ENCODE measurements around the gene CYP4F3. TPM values are rescaled to one million over a fixed set of nuclear protein-coding genes. Genes with fewer than 3 reads are reported as not detected.
"Not testable (repeated sequence)": the region's sequence is repeated elsewhere in the genome, so short reads cannot be mapped to it uniquely, and the experiment has no call there.

The CYP4F3 gene, protein sequence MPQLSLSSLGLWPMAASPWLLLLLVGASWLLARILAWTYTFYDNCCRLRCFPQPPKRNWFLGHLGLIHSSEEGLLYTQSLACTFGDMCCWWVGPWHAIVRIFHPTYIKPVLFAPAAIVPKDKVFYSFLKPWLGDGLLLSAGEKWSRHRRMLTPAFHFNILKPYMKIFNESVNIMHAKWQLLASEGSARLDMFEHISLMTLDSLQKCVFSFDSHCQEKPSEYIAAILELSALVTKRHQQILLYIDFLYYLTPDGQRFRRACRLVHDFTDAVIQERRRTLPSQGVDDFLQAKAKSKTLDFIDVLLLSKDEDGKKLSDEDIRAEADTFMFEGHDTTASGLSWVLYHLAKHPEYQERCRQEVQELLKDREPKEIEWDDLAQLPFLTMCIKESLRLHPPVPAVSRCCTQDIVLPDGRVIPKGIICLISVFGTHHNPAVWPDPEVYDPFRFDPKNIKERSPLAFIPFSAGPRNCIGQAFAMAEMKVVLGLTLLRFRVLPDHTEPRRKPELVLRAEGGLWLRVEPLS
- 1.3 TPM for total RNA-seq
- long read RNA-seq: 0 reads

DNA sequence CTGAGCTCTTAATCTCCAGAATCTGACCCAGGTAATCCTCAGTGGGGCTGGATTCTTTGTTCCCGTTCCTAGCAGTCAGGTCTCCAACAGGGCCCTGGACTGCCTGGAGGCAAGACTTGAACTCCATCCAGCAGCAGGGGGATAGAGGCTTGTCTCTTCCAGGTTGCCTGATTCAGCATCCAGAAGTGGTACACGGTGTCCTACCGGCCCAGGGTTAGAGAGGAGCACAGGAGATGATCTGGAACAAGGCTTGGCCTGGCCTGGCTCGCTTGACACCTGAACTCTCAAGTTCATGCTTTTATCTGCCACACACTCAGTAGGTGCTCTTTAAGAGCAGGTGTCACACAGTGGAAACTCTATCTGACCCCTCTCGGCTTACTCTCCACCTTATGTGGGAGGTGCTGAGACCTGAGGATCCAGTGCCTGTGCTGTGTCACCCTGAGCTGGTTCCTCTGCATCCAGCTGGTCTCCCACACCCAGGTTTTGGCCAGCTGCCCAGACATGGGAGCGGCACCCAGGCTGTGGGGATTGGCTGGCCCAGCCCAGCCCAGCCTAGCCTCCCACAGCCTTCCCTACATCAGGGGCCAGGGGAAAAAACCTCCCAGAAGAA is at the start of gene CYP4F3:
CYP4F3 (plus strand) TSS at position 604 of the 610 bp plus-strand sequence. CDS start 519 bp downstream, outside the sequence.
- DNase-seq (ENCODE audit: low spot score): no peak

DNA sequence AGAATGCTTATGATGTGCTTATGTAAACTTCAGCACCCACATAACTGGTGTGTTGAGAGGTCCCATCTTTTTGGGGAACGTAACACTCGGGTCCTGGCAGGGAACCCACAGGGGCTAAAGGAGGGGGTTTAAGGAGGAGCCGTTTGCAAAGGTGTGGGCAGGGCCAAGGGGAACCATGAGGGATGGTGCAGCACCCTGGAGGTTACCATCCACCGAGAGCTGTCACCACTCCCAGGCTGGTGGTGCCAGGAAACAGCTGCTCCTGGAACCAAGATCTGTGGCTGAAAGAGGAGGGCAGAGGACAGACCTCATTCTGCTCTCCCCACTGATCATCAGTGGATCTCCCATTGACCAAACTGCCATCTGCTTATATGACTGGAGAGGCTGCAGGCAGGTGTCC is 48.9 kb upstream of the CYP4F3 start:
- DNase-seq (ENCODE audit: low spot score): no peak

DNA sequence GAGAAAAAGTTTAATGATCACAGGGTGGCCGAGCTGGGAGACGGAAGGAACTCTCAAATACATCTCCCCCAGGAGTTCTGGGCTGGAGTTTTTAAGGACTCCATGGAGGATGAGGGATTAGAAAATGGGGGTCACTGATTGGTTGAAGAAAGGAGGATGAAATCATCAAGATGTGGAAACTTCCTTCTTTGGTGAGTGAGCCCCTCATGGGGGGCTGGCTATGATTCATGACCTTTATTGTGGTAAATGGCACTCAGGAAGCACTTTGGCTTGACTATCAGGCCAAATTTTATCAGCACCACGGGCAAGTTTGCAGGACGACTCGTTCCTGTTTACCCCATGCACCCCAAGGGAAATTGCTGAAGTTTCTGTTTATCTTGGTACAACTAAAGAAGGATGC is 48.2 kb upstream of the CYP4F3 start:
- DNase-seq (ENCODE audit: low spot score): not testable (repeated sequence)

DNA sequence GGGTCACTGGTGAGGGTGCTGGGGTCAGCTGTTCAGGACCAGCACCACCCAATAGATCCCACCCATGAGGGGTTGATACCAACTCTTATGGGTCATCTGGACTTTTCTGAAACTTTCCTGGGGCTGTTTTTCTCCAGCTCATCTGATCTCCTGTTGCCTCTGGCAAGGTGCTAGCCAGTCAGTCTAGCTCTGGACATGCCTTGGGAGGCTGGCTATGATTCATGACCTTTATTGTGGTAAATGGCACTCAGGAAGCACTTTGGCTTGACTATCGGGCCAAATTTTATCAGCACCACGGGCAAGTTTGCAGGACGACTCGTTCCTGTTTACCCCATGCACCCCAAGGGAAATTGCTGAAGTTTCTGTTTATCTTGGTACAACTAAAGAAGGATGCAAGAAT is 46.9 kb upstream of the CYP4F3 start:
- DNase-seq (ENCODE audit: low spot score): not testable (repeated sequence)

DNA sequence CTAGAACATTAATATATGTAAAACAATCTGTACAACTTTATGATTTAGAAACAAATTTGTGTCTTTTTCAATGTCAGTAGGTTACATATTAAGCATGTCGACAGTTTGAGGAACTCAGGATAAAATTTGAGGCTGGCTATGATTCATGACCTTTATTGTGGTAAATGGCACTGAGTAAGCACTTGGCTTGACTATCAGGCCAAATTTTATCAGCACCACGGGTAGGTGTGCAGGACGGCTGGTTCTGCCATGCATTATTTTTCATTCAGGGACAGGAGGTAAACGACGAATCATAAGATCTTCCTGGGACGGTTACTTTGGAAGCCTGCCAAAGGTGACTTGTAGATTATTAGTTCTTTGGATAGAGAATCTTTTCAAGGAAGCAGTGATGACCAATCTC is 45.6 kb upstream of the CYP4F3 start:
- no peak for DNase-seq (ENCODE audit: low spot score)

DNA sequence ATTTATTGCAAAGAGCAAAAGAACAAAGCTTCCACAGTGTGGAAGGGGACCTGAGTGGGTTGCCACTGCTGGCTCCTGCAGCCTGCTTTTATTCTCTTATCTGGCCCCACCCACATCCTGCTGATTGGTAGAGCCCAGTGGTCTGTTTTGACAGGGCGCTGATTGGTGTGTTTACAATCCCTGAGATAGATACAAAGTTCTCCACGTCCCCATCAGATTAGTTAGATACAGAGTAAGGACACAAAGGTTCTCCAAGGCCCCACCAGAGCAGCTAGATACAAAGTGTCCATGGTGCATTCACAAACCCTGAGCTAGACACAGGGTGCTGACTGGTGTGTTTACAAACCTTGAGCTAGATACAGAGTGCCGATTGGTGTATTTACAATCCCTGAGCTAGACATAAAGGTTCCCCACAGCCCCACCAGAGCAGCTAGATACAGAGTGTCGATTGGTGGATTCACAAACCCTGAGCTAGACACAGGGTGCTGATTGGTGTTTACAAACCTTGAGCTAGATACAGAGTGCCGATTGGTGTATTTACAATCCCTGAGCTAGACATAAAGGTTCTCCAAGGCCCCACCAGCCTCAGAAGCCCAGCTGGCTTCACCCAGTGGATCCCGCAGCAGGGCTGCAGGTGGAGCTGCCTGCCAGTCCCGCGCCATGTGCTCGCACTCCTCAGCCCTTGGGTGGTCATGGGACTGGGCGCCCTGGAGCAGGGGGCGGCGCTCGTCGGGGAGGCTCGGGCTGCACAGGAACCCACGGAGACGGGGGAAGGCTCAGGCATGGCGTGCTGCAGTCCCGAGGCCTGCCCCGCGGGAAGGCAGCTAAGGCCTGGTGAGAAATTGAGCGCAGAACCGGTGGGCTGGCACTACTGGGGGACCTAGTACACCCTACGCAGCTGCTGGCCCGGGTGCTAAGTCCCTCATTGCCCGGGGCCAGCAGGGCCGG is 32.4 kb upstream of the CYP4F3 start:
- DNase-seq (ENCODE audit: low spot score): not testable (repeated sequence)

DNA sequence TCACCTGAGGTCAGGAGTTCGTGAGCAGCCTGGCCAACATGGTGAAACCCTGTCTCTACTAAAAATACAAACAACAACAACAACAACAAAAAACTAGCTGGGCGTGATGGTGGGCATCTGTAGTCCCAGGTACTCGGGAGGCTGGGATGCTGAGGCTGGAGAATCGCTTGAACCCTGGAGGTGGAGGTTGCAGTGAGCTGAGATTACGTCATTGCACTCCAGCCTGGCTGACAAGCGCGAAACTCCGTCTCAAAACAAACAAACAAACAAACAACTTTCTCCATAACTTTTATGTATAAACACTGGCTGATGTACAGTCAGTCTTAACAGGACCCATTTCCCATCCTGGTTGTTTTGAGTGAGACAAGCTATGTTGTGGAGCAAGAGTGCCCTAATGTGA is 31.4 kb upstream of the CYP4F3 start:
- DNase-seq (ENCODE audit: low spot score): no peak

DNA sequence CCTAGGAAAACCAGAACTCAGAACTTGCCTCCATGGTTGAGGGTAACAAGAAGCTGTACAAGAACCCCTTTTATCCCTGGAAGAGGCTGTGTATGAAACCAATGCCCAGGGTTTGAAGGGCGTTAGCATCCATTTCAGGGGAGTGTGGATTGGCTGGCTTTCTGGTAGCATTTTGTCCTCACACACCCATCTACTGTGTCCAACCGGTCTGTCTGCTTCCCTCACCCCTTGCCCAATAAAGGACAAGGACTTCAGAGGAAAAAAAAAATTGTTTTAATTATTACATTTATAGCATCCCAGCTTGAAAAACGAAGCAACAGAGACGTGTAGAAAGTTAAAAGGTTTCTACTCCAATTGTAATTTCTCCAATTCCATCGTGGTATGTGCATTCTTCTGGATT is 28.4 kb upstream of the CYP4F3 start:
- DNase-seq (ENCODE audit: low spot score): no peak

DNA sequence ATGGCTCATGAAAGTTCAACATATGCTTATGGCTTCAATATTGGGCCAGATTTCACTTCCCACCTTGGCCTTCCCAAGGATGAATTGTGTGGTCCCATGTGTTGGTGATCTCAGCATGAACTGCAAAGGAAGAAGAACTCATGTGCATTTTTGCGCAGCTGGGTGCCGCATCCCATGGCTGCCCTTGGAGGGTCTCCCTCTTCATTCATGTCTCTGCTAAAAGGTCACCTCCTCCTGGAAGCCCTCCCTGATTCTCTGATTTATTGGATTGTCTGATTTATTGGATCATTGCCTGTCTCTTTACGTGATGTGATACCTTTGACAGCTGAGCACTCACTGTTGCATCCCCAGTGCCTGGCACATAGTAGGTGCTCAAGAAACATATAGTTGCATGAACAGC is 27.4 kb upstream of the CYP4F3 start:
- no peak for DNase-seq (ENCODE audit: low spot score)

DNA sequence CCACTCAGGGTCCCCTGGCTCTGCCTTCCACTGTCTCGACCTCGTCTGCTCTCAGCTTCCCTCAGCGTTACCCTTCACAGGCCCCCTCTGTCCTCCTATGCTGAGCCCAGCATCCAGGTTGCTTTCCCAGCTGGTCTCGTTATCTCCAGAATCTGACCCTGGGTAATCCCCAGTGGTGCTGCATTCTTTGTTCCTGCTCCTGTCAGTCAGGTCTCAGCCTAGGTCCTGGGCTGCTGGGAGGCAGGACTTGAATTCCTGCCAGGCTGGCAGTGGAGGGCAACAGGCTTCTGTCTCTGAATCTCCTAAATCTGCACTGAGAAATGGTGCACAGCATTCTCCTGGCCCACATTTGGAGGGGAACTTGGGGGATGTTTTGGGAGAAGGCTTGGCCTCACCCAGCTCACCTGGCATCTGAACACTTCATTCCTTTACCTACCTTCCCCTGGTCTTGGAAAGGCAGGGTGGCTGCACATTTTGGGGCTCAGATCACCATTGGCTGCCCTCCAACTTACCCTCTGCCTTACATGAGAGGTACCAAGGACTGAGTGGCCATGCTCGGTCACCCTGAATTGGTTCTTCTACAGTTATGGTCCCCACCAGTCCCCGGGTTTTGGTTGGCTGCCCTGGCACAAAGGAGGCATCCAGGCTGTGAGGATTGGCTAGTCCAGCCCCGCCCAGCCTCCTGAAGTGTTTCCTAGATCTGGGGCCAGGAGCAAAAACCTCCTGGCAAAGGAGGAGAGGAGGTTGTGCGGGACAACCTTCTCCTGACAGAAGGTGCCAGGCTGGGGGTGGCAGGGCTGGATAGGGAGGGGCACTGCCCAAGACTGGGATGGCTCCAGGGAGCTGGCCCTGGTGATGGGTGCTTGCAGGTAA is 26.0 kb upstream of the CYP4F3 start, which contains the start of gene CYP4F8:
CYP4F8 (plus strand) TSS at position 712 of the 873 bp plus-strand sequence. CDS start 399 bp downstream, outside the sequence.
- DNase-seq (ENCODE audit: low spot score): no peak

DNA sequence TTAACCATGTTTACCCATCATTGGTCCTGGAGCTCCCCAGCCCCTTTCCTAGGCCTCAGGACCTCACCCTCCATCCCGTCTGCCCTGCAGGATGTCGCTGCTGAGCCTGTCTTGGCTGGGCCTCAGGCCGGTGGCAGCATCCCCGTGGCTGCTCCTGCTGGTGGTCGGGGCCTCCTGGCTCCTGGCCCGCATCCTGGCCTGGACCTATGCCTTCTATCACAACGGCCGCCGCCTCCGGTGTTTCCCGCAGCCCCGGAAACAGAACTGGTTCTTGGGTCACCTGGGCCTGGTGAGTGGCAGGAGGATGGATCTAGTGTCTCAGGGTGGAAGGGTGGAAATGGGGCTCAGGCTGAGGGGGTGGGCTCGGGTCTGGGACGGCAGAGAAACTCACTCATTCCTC is 25.2 kb upstream of the CYP4F3 start:
- DNase-seq (ENCODE audit: low spot score): no peak

DNA sequence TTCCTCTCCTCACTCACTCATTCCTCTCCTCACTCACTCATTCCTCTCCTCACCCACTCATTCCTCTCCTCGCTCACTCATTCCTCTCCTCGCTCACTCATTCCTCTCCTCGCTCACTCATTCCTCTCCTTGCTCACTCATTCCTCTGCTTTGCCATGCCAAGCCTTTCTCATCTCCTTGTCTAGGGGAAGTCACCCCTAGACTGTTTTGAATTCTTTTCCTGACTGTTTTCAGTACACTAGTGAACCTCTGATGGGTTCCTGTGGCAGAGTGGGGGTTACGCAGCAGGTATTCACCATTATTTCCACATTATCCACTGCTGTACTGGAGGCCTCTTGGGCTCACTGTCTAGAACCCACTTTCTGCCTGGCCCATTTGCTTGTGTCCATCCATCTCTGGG is 24.5 kb upstream of the CYP4F3 start:
- DNase-seq (ENCODE audit: low spot score): no peak

DNA sequence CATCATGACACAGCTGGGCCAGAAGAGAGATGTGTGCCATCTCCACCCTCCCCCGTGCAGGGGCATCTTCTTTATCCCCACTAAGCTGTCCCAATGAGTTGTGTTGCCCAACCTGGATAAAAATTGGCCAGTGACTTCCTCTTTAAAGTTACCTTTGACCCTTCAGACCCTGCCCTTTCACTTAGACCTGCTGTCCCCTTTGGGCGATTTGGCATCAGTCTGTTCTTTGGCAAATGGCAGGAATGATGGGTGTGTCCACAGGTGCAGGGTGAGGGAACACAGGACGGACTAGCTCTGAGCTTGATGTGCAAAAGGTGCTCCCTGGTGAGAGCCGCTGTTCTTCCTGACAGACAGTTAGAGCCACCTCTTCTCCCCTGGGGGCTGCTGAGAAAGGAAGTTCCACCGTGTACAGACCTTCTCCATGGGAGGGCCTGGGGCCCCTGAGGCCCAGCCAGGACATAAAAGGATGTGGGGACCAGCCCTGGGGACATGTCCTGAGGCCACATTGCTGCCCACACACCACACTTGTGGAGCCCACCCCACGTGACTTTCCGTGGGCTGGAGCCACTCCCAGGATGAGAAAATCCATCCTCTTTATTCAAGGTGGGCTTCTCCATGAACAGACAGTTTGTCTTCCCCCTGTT is 23.9 kb upstream of the CYP4F3 start:
- no peak for DNase-seq (ENCODE audit: low spot score)

DNA sequence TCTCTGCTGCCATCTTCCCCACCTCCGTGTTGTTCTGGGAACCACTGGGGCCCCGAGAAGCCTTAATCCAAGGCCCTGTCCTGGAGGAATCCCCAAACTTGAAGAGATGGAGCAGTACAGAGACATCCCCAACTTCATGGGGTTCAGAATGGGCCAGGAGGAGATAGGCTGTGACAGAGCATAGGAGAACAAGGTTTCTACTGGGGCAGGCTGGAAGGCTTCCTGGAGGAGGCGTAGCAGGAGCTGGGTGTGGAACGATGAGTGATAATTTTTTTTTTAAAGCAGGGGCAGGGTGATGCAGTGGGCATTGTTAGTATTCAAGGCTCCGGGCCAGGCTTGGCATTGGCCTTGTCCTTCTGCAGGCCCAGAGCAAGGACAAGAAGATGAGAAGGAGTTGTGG is 22.4 kb upstream of the CYP4F3 start:
- no peak for DNase-seq (ENCODE audit: low spot score)

DNA sequence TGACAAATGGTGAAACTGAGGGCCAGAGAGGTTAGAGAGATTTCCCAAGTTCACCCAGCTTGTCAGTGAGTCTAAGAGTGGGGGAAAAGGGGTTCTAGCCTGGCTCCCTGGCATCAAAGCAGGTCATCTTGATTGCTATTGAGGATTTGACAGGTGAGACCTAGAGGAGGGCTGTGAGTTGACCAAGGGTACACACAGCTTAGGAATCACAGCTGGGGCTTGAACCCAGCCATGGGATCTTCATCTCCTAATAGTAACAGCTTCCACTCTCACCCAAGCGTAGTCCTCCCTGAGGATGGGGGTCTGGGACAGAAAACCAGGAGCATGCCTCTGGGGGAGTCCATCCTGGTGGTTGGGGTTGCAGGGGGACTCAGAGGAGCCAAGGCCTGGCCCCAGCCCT is 18.9 kb upstream of the CYP4F3 start:
- no peak for DNase-seq (ENCODE audit: low spot score)

DNA sequence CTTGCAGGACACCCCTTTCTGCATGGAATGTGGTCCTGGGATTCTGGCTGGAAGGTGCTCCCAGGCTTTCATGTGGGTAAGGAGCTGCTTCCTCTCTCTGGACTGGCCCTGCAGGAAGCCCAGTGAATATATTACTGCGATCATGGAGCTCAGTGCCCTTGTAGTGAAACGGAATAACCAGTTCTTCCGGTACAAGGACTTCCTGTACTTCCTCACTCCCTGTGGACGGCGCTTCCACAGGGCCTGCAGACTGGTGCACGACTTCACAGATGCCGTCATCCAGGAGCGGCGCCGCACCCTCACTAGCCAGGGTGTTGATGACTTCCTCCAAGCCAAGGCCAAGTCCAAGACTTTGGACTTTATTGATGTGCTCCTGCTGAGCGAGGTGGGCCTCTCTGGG is 17.7 kb upstream of the CYP4F3 start:
- DNase-seq (ENCODE audit: low spot score): no peak

DNA sequence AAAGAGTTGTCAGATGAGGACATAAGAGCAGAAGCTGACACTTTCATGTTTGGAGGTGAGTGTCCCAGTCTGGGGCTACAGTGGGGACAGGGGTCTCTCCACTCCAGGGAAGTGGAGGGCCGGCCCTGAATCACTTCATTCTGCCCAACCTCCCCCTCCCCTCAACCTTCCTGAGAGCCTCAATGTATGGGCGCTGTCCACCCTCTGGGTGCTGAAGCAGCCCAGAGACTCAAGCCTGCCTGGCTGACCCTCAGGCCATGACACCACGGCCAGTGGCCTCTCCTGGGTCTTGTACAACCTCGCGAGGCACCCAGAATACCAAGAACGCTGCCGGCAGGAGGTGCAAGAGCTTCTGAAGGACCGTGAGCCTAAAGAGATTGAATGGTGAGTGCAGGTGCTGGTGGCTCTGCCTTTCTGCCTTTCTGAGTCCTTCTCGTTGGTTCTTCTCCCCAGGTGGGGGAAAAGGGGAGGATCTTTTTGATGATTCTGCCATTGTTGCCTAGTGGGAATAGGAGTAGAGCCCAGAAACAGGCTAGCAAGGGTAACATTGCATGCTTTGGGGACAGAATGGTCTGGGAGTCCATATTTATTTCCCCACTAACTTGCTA is 16.9 kb upstream of the CYP4F3 start:
- DNase-seq (ENCODE audit: low spot score): no peak

DNA sequence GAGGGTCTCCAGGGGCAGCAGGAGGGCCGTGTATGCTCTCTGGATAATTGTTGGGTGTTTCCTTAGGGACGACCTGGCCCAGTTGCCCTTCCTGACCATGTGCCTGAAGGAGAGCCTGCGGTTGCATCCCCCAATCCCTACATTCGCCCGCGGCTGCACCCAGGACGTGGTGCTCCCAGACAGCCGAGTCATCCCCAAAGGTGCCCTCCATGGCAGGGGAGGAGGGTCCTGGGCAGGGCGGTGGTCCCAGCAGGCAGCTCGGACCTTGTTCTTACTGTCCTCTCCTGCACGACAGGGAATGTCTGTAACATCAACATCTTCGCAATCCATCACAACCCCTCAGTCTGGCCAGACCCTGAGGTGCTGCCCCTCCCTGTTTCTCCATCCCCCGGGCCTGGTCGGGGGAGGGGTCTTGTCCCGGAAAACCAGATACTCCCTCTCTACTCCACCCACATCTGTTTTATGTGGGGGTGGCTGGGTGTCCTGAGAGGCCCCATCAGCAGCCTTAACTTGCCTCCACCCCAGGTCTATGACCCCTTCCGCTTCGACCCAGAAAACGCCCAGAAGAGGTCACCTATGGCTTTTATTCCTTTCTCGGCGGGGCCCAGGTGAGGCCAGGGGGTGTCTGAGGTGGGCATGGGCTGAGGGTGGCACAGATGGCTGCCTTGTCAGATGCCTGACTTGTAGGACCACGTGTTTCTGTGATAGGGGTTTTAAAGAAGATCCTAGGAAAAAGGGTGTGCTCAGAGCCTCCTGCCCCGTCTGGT is 12.3 kb upstream of the CYP4F3 start:
- DNase-seq (ENCODE audit: low spot score): no peak
